HG02852 (cell line): ENCODE data around the gene ERC1.

ENCODE experiments used
- ATAC-seq: cut with Tn5 transposase; IDR thresholded peaks from one replicate; pipeline ENCODE4 v1.9.1; 2021; ENCODE audit warnings: mild to moderate bottlenecking, moderate library complexity; ENCODE audit not compliant: unreplicated experiment

The ERC1 gene

GRCh38 chr12:1279050-1279449, 288.0 kb downstream of the ERC1 start:
- no peak for ATAC-seq

DNA sequence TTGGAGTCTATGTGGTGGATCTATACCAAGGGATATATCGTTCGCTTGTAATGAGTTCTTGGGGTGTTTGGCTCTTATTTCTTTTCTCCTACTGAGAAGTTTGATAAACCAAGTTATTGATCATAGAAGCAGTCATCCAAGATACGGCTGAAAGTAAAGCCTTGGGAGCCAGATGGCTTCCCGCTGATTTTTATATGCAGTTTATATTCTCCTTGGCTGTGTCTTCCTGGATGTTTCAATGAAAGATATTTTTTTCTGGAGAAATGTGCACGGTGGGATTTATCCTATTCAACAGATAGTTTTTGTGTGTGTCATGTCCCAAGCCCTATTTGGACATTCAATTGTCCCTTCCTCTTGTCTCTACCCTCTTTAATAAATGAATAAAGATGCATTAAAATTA, 289.0 kb downstream of the ERC1 start:
- ATAC-seq: no peak

DNA sequence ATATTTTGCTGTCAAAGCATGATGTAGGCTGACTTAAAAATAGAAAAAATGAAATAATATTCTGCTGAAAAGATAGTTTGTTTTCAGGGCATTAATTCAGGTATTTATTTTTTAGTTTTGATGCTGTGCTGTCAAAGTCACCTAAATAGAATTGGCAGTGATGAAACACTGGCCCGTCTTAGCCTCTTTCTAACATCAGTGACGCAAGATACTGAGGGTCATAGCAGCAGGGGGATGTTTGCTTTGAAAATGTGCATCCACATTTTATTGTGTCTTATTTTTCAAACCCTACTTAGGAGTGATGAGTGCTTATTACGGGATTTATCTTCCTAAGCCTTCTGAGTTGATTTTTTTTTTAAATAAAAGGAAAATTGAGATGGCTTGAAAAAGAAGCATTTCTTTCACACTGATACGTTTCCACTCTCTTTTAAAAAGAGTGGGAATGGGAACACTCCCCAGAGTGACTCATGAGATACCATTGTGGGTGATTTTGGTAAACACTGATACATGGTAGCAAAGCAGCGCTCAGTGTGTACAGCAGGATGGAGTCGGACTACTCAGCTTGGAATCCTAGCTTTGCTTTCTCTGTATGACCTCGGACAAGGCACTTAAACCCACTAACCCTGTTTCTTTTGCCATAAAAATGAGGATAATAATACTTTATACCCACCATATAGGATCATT, 290.8 kb downstream of the ERC1 start:
- ATAC-seq: no peak

GRCh38 chr12:1282670-1283315, 291.8 kb downstream of the ERC1 start:
- ATAC-seq: no peak

GRCh38 chr12:1283316-1283715, 292.3 kb downstream of the ERC1 start:
- no peak for ATAC-seq

DNA sequence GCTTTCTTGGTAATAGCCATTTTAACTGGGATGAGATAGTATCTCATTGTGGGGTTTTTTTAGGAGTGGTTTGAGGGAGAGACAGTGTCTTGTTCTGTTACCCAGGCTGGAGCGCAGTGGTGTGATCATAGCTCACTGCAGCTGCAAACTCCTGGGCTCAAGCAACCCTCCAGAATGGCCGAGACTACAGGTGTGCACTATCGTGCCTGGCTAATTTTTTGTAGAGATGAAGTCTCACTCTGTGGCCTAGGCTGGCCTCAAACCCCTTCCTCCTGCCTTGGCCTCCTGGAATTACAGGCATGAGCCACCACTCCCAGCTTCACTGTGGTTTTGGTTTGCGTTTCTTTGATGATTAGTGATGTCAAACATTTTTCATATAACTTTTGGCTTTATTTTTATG, 293.6 kb downstream of the ERC1 start:
- no peak for ATAC-seq

DNA sequence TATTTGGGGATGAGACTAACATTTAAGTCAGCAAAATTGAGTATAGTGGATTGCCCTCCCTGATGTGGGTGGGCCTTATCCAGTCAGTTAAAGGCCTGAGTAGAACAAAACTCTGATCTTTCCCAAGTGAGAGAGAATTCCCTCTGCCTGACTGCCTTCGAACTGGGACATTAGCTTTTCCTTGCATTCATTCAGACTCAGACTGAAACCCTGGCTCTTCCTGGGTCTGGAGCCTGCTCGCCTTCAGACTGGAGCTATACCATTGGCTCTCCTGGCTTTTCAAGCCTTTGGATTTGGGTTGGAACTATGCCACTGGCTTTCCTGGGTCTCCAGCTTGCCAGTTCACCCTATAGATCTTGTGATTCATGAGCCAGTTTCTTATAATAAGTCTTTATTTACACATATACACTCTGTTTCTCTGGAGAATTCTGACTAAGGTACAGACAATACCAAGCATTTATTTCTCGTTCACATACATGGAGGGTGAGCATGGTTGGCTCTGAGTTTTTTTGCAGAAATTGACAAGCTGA, 296.5 kb downstream of the ERC1 start:
- no peak for ATAC-seq

- ATAC-seq: no peak
Measured at GRCh38 chr12:1288333-1288732, 297.3 kb downstream of the ERC1 start.

- no peak for ATAC-seq
Measured at GRCh38 chr12:1289371-1290155, 298.5 kb downstream of the ERC1 start.

- ATAC-seq: no peak
Measured at GRCh38 chr12:1290716-1291115, 299.7 kb downstream of the ERC1 start.

- no peak for ATAC-seq
Measured at GRCh38 chr12:1291601-1292332, 300.7 kb downstream of the ERC1 start.

- ATAC-seq: no peak
Measured at GRCh38 chr12:1293901-1294300, 302.9 kb downstream of the ERC1 start.

GRCh38 chr12:1297206-1297605, 306.2 kb downstream of the ERC1 start:
- no peak for ATAC-seq

- no peak for ATAC-seq
Measured at GRCh38 chr12:1297639-1298175, 306.7 kb downstream of the ERC1 start.

- no peak for ATAC-seq
Measured at GRCh38 chr12:1300460-1300859, 309.4 kb downstream of the ERC1 start.

DNA sequence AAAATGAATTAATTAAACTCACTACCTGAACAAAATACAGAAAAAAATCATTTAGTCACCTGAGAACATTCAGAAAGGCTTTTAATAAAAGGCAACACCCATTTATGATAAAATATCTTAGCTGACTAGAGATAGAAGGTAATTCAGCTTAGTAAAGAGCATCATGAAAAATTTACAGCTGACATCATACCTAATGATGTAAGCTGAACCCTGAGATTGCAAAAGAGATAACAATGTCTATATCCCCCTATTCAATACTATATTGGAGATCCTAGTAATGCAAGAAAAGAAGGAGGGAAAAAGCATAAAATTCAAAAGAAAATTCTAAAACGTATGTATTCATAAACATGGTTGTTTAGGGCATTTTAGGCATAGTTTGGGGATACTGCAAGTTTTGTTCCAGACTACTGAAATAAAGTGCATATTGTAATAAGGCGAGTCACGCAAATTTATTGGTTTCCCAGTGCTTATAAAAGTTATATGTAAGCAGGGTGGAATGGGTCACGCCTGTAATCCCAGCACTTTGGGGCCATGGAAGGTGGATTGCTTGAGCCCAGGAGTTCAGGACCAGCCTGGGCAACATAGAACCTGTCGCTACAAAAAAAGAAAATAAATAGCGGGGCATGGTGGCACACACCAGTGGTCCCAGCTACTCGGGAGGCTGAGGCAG, 311.3 kb downstream of the ERC1 start:
- no peak for ATAC-seq

GRCh38 chr12:1305063-1305434, 314.0 kb downstream of the ERC1 start:
- ATAC-seq: no peak

DNA sequence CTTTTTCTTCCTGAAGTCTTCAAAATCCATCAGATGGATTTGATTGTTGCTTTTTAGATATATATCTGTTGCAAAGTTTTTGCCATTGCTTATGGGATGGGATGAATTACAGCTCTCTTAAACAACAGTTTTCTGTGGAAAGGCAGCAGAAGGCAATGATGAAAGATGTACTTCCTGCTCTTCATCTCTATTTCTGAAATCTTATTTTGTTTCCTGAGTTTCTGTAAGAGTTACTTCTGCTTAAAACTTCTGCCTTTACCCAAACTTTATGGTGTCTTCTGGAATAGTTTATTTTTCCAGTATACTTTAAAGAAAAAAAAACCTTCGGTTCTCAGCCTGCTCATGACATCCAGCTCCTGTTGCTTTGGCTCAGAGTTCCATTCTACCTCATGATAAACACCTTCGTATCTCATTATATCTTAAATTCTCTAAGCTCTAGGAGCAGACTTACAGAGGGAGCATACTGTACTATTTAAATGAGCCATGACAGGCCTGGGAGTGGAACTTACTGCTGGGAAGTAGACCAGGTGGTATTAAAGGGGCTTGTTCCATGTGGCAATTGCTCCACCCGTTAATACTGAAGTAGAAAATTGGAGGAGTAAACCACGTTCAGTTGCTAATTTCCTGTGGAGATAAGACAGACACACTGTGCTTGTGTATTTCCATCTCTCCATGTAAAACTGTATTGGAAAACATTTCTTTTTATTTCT, 314.9 kb downstream of the ERC1 start:
- no peak for ATAC-seq

DNA sequence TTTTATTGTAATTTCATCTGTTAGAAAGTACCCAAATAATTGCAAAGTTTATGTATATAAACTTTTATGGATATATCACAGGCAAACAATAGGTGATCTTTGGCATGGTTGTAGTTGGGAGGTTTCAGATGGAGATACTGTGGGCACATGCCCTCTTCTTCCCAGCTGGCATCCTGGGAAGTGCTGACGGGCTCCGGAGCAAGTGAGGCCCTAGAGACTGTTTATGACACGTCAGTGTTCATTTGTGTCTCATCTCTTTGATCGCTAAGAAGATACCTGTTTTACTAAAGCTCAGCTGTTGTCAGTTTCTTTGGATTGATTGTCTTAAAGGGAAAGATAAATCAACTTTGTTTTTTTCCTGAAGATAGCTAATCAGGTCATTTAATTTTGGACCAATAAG, 315.8 kb downstream of the ERC1 start:
- no peak for ATAC-seq

DNA sequence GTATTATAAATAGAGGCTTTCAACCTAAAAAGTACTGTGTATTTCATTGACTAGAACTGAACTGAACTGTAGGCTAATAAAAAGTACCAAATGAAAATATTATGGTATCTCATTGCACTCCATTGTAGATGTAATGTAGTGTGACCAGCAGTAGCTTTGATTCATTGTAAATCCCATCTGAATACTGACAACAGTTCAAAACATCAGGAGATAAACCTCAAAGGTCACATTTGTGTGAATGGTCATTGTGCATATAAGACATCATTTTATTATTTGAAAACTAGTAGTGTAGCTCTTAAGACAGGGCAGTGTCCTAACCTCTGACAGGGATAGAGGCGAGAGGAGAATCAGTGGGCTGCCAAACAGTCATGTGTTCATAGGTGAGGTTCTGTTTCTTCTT, 316.8 kb downstream of the ERC1 start:
- no peak for ATAC-seq
